Kidney epithelial cell (primary cell): ENCODE data around the gene NPAT. TPM values are rescaled to one million over a fixed set of nuclear protein-coding genes. Genes with fewer than 3 reads are reported as not detected.

Experiments
- DNase-seq: peaks from one replicate; pipeline ENCODE4 v3.0.0-alpha.2; 2010; ENCODE audit warnings: low read depth
- H3K27me3 ChIP-seq: 2 replicates; pipeline ENCODE4 v1.6.0; 2011; ENCODE audit warnings: low read length; ENCODE audit not compliant: control insufficient read depth, insufficient read depth
- H3K36me3 ChIP-seq: 2 replicates; pipeline ENCODE4 v1.5.1; 2011; ENCODE audit warnings: low read length; ENCODE audit not compliant: control insufficient read depth, insufficient read depth
- H3K4me3 ChIP-seq: 2 replicates; pipeline ENCODE4 v1.5.1; 2011; ENCODE audit warnings: low read depth, mild to moderate bottlenecking, control low read depth, low read length
- total RNA-seq: library from RNA; depleted of rRNA; stranded (reverse); fragments of >200 nt; gene quantifications from 2 replicates; pipeline ENCODE4 v1.2.3, GENCODE V29; 2015
- TF ChIP-seq, protein P1 (sequence below): IDR thresholded peaks from 2 replicates; pipeline ENCODE4 v1.5.1; 2011; ENCODE audit warnings: mild to moderate bottlenecking, moderate library complexity, low read length, control low read depth, inconsistent platforms; ENCODE audit not compliant: insufficient read depth, poor library complexity, severe bottlenecking

NPAT gene
- total RNA-seq, 1 donor from 2014 or later: 10.3 TPM

DNA sequence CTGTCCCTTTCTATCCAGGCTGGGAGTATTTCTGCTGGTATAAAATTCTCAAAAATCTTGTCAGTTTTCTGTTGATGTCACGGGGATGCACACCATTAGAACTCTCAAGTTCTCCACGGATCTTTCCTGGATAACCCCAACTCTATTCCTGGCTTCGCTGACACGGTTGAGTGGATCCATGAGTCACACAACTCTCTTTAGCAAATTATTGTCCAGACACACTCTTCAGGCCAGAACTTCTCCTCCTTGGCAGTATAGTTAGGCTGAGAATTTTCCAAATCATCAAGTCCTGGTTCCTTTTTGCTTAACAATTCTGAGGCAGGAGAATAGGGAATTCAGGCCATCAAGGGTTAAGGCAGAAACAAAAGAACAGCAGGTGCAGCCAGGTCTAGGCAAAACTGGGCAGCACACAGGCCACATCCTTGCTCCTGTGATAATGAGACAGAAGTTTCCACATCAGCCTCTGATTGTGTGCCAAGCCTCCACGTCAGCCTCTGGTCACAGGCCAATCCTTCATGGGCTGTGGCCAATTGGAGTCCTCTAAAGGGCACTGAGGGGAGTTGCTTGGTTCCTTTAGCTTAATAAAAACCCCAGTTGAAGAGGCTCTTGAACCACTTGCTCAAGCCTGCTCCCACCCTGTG, 106.8 kb downstream of the NPAT start:
- H3K27me3 ChIP-seq: no peaks in the 10 kb centered on the region
- TF ChIP-seq, protein P1, sequence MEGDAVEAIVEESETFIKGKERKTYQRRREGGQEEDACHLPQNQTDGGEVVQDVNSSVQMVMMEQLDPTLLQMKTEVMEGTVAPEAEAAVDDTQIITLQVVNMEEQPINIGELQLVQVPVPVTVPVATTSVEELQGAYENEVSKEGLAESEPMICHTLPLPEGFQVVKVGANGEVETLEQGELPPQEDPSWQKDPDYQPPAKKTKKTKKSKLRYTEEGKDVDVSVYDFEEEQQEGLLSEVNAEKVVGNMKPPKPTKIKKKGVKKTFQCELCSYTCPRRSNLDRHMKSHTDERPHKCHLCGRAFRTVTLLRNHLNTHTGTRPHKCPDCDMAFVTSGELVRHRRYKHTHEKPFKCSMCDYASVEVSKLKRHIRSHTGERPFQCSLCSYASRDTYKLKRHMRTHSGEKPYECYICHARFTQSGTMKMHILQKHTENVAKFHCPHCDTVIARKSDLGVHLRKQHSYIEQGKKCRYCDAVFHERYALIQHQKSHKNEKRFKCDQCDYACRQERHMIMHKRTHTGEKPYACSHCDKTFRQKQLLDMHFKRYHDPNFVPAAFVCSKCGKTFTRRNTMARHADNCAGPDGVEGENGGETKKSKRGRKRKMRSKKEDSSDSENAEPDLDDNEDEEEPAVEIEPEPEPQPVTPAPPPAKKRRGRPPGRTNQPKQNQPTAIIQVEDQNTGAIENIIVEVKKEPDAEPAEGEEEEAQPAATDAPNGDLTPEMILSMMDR: no peak
- no peak overlapping the region for H3K4me3 ChIP-seq
- H3K36me3 ChIP-seq: no peaks in the 10 kb centered on the region
- DNase-seq: peak; percentile 85

DNA sequence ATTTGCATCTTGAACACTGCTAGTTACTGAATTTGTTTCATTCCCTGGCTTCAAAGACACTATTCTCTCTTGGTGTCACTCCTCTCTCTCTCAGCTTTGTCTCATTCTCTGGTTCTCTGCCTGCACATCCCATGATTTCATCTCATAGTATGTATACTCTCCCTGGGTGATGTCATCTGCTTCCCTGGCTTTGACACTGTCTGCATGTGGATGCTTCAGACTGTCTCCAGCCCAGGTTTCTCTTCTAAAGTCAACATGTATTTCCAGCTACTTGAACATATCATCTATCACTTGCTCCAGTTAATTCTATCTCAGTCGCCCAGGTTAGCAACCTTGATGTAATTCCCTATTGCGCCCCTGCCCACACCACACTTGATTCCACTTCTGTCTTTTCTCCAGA, 110.4 kb downstream of the NPAT start:
- TF ChIP-seq, protein P1: no peak
- H3K27me3 ChIP-seq: no peaks in the 10 kb centered on the region
- H3K36me3 ChIP-seq: no peaks in the 10 kb centered on the region
- DNase-seq: no peak
- H3K4me3 ChIP-seq: no peak overlapping the region

DNA sequence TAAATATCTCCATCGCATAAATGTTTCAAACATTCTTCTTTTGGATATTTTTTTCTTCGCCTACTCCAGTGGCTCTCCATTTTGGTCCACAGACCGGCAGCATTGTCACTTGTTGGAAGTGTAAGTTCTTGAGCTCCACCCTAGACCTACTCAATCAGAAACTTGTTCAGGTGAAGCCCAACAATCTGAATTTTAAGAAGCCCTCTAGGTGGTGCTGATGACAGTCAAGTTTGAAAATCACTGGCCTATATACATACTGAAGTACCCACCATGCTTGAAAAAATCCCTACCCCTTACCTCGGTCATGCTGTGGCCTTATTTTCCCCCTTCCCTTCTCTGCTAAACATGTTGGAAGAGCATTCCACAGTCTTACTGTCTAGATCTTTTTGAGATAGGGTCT, 111.3 kb downstream of the NPAT start:
- Histone ChIP-seq H3K27me3 (no peaks in the 10 kb centered on the region), H3K4me3 (no peak overlapping the region), H3K36me3 (no peaks in the 10 kb centered on the region)
- DNase-seq: no peak
- TF ChIP-seq, protein P1: no peak

Other genes with a start within 250 kb of the NPAT start
- gene CUL5, start 213.7 kb downstream of the NPAT start, total RNA-seq: 26.9 and 32.7 TPM in 2 replicates
- 70.7 and 75.8 TPM in 2 replicates for gene ACAT1, start 101.1 kb downstream of the NPAT start, total RNA-seq
- 28.5 and 32.5 TPM in 2 replicates for gene ATM, start 429 bp upstream of the NPAT start, total RNA-seq
- gene C11orf65, start 244.9 kb upstream of the NPAT start, total RNA-seq: 0.25 and 0.75 TPM in 2 replicates